Measurements from ENCODE around the gene HTRA1.

- no peak for TF ChIP-seq POLR2AphosphoS5 (IDR thresholded peaks at IDR 0.05)
- no peak for TF ChIP-seq CTCF (IDR thresholded peaks at IDR 0.05)
- no peak for TF ChIP-seq POLR2A (IDR thresholded peaks at IDR 0.05)
Measured at GRCh38 chr10:122532601-122533296, 71.4 kb downstream of the HTRA1 start.
